Measurements from ENCODE around the gene TRIO. TPM values are rescaled to one million over a fixed set of nuclear protein-coding genes. Genes with fewer than 3 reads are reported as not detected.
A peak's percentile ranks its signal among the peaks of the same experiment; 100 is the strongest.

Gene TRIO
- total and polyA plus RNA-seq, 2 donors (not counting 1 experiment from before 2014, with no cell fraction given), result 134 to 281 TPM

DNA sequence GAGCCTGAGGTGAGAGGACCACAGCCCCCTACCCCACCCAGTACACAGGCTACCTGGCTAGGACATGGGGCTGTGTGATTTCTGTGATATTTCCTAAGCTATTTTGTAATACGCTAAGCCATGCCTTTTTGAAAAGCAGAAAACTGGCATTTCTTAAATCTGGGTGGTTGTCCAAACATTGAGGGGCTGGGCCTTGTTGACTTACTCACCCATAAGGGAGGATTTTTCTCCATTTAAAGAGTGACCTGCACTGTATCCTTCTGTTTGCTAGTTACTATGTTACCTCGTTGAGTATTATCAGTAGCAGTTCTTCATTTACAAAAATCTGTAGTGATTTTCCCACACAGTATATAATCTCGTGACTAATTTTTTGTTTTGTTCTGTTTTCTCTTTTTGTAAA, 321.0 kb downstream of the TRIO start:
- no peak overlapping the region for H3K9ac ChIP-seq (ENCODE audit: insufficient read depth, low read length)
- peaks cover 22% of the 10 kb centered on the region for H3K79me2 ChIP-seq (ENCODE audit: control insufficient read depth, insufficient read depth, low read length)
- peaks cover 30% of the 10 kb centered on the region for H3K36me3 ChIP-seq (ENCODE audit: control insufficient read depth, insufficient read depth, low read length)
- TF ChIP-seq, protein P1, sequence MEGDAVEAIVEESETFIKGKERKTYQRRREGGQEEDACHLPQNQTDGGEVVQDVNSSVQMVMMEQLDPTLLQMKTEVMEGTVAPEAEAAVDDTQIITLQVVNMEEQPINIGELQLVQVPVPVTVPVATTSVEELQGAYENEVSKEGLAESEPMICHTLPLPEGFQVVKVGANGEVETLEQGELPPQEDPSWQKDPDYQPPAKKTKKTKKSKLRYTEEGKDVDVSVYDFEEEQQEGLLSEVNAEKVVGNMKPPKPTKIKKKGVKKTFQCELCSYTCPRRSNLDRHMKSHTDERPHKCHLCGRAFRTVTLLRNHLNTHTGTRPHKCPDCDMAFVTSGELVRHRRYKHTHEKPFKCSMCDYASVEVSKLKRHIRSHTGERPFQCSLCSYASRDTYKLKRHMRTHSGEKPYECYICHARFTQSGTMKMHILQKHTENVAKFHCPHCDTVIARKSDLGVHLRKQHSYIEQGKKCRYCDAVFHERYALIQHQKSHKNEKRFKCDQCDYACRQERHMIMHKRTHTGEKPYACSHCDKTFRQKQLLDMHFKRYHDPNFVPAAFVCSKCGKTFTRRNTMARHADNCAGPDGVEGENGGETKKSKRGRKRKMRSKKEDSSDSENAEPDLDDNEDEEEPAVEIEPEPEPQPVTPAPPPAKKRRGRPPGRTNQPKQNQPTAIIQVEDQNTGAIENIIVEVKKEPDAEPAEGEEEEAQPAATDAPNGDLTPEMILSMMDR (conservative IDR thresholded peaks at IDR 0.05 in 1 of 2, IDR thresholded peaks at IDR 0.05 in 1 of 2; ENCODE audit: low read depth in 1 of 2, low read length in 2 of 2), result no peak
- TF ChIP-seq EZH2 (IDR thresholded peaks at IDR 0.05; ENCODE audit: low read length, missing control alignments), result no peak
- H3K27me3 ChIP-seq (ENCODE audit: control insufficient read depth, insufficient read depth, low read length), result no peaks in the 10 kb centered on the region
- peak overlapping the region; percentile 32 for H3K27ac ChIP-seq (ENCODE audit: insufficient read depth, low read length)
- H4K20me1 ChIP-seq (ENCODE audit: control insufficient read depth, extremely low read depth, insufficient read depth, low read length), result no peaks in the 10 kb centered on the region
- H3K9me3 ChIP-seq (ENCODE audit: control insufficient read depth, insufficient read depth, low read depth, low read length), result no peaks in the 10 kb centered on the region
- no peak overlapping the region for H2AFZ ChIP-seq (ENCODE audit: low read length)
- H3K4me1 ChIP-seq (ENCODE audit: control insufficient read depth, extremely low read depth, insufficient read depth, low read length), result peaks cover 5% of the 10 kb centered on the region
- DNase-seq (ENCODE audit: low read depth in 2 of 2), result no peak
- no peak overlapping the region for H3K4me3 ChIP-seq (replicated peaks in 1 of 4; ENCODE audit: control extremely low read depth in 1 of 4, insufficient read depth in 1 of 4, low read depth in 3 of 4, low read length in 4 of 4)
- no peak overlapping the region for H3K4me2 ChIP-seq (ENCODE audit: extremely low read depth, insufficient read depth, low read length)

- Histone ChIP-seq H2AFZ (ENCODE audit: low read length) (no peak overlapping the region), H3K27me3 (ENCODE audit: control insufficient read depth, insufficient read depth, low read length) (no peaks in the 10 kb centered on the region), H4K20me1 (ENCODE audit: control insufficient read depth, extremely low read depth, insufficient read depth, low read length) (no peaks in the 10 kb centered on the region), H3K27ac (ENCODE audit: insufficient read depth, low read length) (peak overlapping the region; percentile 33), H3K4me1 (ENCODE audit: control insufficient read depth, extremely low read depth, insufficient read depth, low read length) (peaks cover 5% of the 10 kb centered on the region), H3K79me2 (ENCODE audit: control insufficient read depth, insufficient read depth, low read length) (peaks cover 20% of the 10 kb centered on the region), H3K36me3 (ENCODE audit: control insufficient read depth, insufficient read depth, low read length) (peaks cover 30% of the 10 kb centered on the region), H3K4me3 (replicated peaks in 1 of 4; ENCODE audit: control extremely low read depth in 1 of 4, insufficient read depth in 1 of 4, low read depth in 3 of 4, low read length in 4 of 4) (no peak overlapping the region), H3K4me2 (ENCODE audit: extremely low read depth, insufficient read depth, low read length) (no peak overlapping the region), H3K9ac (ENCODE audit: insufficient read depth, low read length) (no peak overlapping the region), H3K9me3 (ENCODE audit: control insufficient read depth, insufficient read depth, low read depth, low read length) (no peaks in the 10 kb centered on the region)
- no peak for DNase-seq (ENCODE audit: low read depth in 2 of 2)
- TF ChIP-seq, protein P1 (conservative IDR thresholded peaks at IDR 0.05 in 1 of 2, IDR thresholded peaks at IDR 0.05 in 1 of 2; ENCODE audit: low read depth in 1 of 2, low read length in 2 of 2), result no peak
- TF ChIP-seq EZH2 (IDR thresholded peaks at IDR 0.05; ENCODE audit: low read length, missing control alignments), result no peak
These were observed 321.5 kb downstream of the TRIO start for GRCh38 chr5:14464671-14465070.

- no peaks in the 10 kb centered on the region for H4K20me1 ChIP-seq (ENCODE audit: control insufficient read depth, extremely low read depth, insufficient read depth, low read length)
- peak overlapping the region; percentile 33 for H3K27ac ChIP-seq (ENCODE audit: insufficient read depth, low read length)
- no peaks in the 10 kb centered on the region for H3K9me3 ChIP-seq (ENCODE audit: control insufficient read depth, insufficient read depth, low read depth, low read length)
- peaks cover 30% of the 10 kb centered on the region for H3K36me3 ChIP-seq (ENCODE audit: control insufficient read depth, insufficient read depth, low read length)
- H3K4me2 ChIP-seq (ENCODE audit: extremely low read depth, insufficient read depth, low read length), result no peak overlapping the region
- DNase-seq (ENCODE audit: low read depth in 2 of 2), result peak; percentile 73 to 75
- no peaks in the 10 kb centered on the region for H3K27me3 ChIP-seq (ENCODE audit: control insufficient read depth, insufficient read depth, low read length)
- peaks cover 20% of the 10 kb centered on the region for H3K79me2 ChIP-seq (ENCODE audit: control insufficient read depth, insufficient read depth, low read length)
- no peak overlapping the region for H3K4me3 ChIP-seq (replicated peaks in 1 of 4; ENCODE audit: control extremely low read depth in 1 of 4, insufficient read depth in 1 of 4, low read depth in 3 of 4, low read length in 4 of 4)
- peaks cover 5% of the 10 kb centered on the region for H3K4me1 ChIP-seq (ENCODE audit: control insufficient read depth, extremely low read depth, insufficient read depth, low read length)
- no peak overlapping the region for H2AFZ ChIP-seq (ENCODE audit: low read length)
- no peak overlapping the region for H3K9ac ChIP-seq (ENCODE audit: insufficient read depth, low read length)
- TF ChIP-seq, protein P1 (conservative IDR thresholded peaks at IDR 0.05 in 1 of 2, IDR thresholded peaks at IDR 0.05 in 1 of 2; ENCODE audit: low read depth in 1 of 2, low read length in 2 of 2), result no peak
- TF ChIP-seq EZH2 (IDR thresholded peaks at IDR 0.05; ENCODE audit: low read length, missing control alignments), result no peak
These were observed 322.0 kb downstream of the TRIO start for GRCh38 chr5:14465116-14465515.
